Liver (tissue), 9 donors: ENCODE measurements around the gene NOC4L. TPM values are rescaled to one million over a fixed set of nuclear protein-coding genes. Genes with fewer than 3 reads are reported as not detected.

Experiments used
- DNase-seq: peaks from one replicate; pipeline ENCODE4 v3.0.0-alpha.2; 2017; ENCODE audit warnings: low spot score
- H3K27ac ChIP-seq, 2 donors: one replicate each; pipeline ENCODE4 v1.7.0; 2013; ENCODE audit warnings: inconsistent platforms in 2 of 2, low read length in 2 of 2, control low read depth in 1 of 2, low read depth in 1 of 2, mild to moderate bottlenecking in 1 of 2
- H3K27me3 ChIP-seq, 4 donors: one replicate each; pipeline versions ENCODE4 v1.6.1 to v1.7.0; 2013; ENCODE audit warnings: low read length in 3 of 4, inconsistent platforms in 1 of 4, mild to moderate bottlenecking in 1 of 4, moderate library complexity in 1 of 4; ENCODE audit not compliant: control insufficient read depth in 4 of 4, insufficient read depth in 4 of 4
- H3K36me3 ChIP-seq, 4 donors: one replicate each; pipeline versions ENCODE4 v1.6.1 to v1.7.0; 2013; ENCODE audit warnings: low read length in 3 of 4, mild to moderate bottlenecking in 3 of 4, low read depth in 1 of 4, moderate library complexity in 1 of 4; ENCODE audit not compliant: control insufficient read depth in 4 of 4, insufficient read depth in 3 of 4
- H3K4me1 ChIP-seq, 4 donors: one replicate each; pipeline versions ENCODE4 v1.6.1 to v1.7.0; 2013; ENCODE audit warnings: low read length in 3 of 4, mild to moderate bottlenecking in 3 of 4, moderate library complexity in 1 of 4; ENCODE audit not compliant: control insufficient read depth in 4 of 4, insufficient read depth in 4 of 4
- H3K4me3 ChIP-seq, 3 donors: one replicate each; pipeline versions ENCODE4 v1.6.1 to v1.7.0; 2013; ENCODE audit warnings: low read length in 3 of 3, control low read depth in 1 of 3, low read depth in 1 of 3, mild to moderate bottlenecking in 1 of 3
- H3K9ac ChIP-seq, 2 donors: one replicate each; pipeline ENCODE4 v1.7.0; 2013; ENCODE audit warnings: low read length in 2 of 2, mild to moderate bottlenecking in 2 of 2, moderate library complexity in 2 of 2, control low read depth in 1 of 2, low read depth in 1 of 2
- H3K9me3 ChIP-seq, 4 donors: one replicate each; pipeline versions ENCODE4 v1.6.1 to v1.7.0; 2013; ENCODE audit warnings: low read length in 3 of 4; ENCODE audit not compliant: control insufficient read depth in 4 of 4
- FOXA1 ChIP-seq: IDR thresholded peaks from 2 replicates; pipeline ENCODE4 v1.6.1; 2016; ENCODE audit warnings: antibody characterized with exemption
- GABPA ChIP-seq, 2 donors: IDR thresholded peaks in 1 of 2; conservative IDR thresholded peaks in 1 of 2; 2 replicates each; pipeline ENCODE4 v1.6.1; 2016; ENCODE audit warnings: antibody characterized with exemption in 2 of 2, mild to moderate bottlenecking in 1 of 2, moderate library complexity in 1 of 2
- HNF4A ChIP-seq, 2 donors: conservative IDR thresholded peaks; 2 replicates each; pipeline ENCODE4 v1.6.1; 2016; ENCODE audit warnings: antibody characterized with exemption in 2 of 2, mild to moderate bottlenecking in 2 of 2
- HNF4G ChIP-seq: IDR thresholded peaks from 2 replicates; pipeline ENCODE4 v1.6.1; 2016; ENCODE audit warnings: antibody characterized with exemption
- JUND ChIP-seq, 2 donors: IDR thresholded peaks; 2 replicates each; pipeline ENCODE4 v1.6.1; 2016; ENCODE audit warnings: antibody characterized with exemption in 2 of 2
- NR2F2 ChIP-seq: IDR thresholded peaks from 2 replicates; pipeline ENCODE4 v1.6.1; 2016; ENCODE audit warnings: antibody characterized with exemption
- RXRA ChIP-seq, 2 donors: IDR thresholded peaks; 2 replicates each; pipeline ENCODE4 v1.6.1; 2017 to 2018; ENCODE audit warnings: antibody characterized with exemption in 2 of 2, mild to moderate bottlenecking in 1 of 2
- SP1 ChIP-seq: IDR thresholded peaks from 2 replicates; pipeline ENCODE4 v1.6.1; 2018; ENCODE audit warnings: antibody characterized with exemption, mild to moderate bottlenecking
- TAF1 ChIP-seq: conservative IDR thresholded peaks from 2 replicates; pipeline ENCODE4 v1.6.1; 2016; ENCODE audit warnings: antibody characterized with exemption, mild to moderate bottlenecking
- YY1 ChIP-seq: IDR thresholded peaks from 2 replicates; pipeline ENCODE4 v1.6.1; 2016; ENCODE audit warnings: antibody characterized with exemption, mild to moderate bottlenecking
- WGBS: extraction: QIAGEN DNeasy Blood & Tissue Kit; methylation state at CpG from one replicate; pipeline ENCODE4 v1.1.7; 2013; 5-methylcytosine and 5-hydroxymethylcytosine counted together
- polyA plus RNA-seq, 2 donors: library from polyadenylated mRNA; stranded (reverse) in 1 of 2; unstranded in 1 of 2; fragments of 200-250 nt in 1 of 2; fragments of >200 nt in 1 of 2; fragmentation: Nextera tagmentation in 1 of 2; extraction: Ambion mirVana in 1 of 2; gene quantifications; one replicate each; pipeline versions ENCODE4 v1.2.1 to v1.2.3, GENCODE V29; 2013 to 2015
- total RNA-seq, 2 donors: library from RNA; depleted of rRNA; stranded (reverse); fragments of >200 nt; gene quantifications; one replicate each; pipeline ENCODE4 v1.2.3, GENCODE V29; 2014
- TF ChIP-seq, protein P1 (sequence below): IDR thresholded peaks from 2 replicates; pipeline ENCODE4 v1.6.1; 2016; ENCODE audit warnings: antibody characterized with exemption
- TF ChIP-seq, protein P2 (sequence below): fragments of 150-350 bp; IDR thresholded peaks from 2 replicates; pipeline ENCODE4 v1.5.1; 2017; ENCODE audit warnings: improper control_type of control experiment, low read depth, low read length; ENCODE audit not compliant: missing input control
- TF ChIP-seq, protein P3 (sequence below): IDR thresholded peaks from 2 replicates; pipeline ENCODE4 v1.6.1; 2016; ENCODE audit warnings: antibody characterized with exemption
- TF ChIP-seq, protein P4 (sequence below): IDR thresholded peaks from 2 replicates; pipeline ENCODE4 v1.6.1; 2016; ENCODE audit warnings: antibody characterized with exemption
- donor health status: healthy.
- donor health status: healthy.
- donor health status: healthy.
- donor health status: healthy.
- donor health status: healthy.

The NOC4L gene
- total and polyA plus RNA-seq, 4 donors = 6.4 to 11.6 (median 8.4) TPM

DNA sequence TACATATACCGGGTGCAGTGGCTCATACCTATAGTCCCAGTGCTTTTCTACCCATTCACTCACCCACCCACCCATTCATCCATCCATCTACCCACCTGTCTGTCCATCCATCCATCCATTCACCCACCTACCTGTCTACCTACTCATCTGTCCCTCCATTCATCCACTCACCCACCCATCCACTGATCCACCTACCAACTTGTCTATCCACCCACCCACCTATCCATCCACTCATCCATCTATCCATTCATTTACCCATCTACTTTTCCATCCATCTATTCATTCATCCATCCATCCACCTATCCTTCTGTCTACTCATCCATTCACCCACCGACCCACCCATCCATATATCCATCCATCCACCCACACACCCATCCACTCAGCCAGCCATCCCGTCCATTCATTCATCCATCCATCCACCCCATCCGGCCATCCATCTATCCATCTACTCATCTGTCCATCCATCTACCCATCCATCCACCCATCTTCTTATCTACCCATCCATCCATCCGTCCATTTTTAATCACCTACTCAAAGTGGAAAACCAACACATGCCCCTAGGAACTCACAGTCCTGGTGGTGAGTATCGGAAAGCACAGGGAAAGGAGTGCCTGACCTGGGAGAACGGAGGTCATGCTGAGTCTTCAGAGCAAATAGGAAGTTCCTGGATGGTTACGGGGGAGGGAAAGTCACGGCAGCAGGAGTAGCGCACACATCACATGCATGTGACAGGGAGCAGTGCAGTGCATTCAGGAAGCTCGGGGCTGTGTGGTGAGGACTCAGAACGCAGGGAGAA is 20.1 kb upstream of the NOC4L start:
- H3K4me3 ChIP-seq = no peak overlapping the region
- no peak overlapping the region for H3K9ac ChIP-seq
- no peak overlapping the region for H3K27ac ChIP-seq
- no peak for DNase-seq
- TF ChIP-seq JUND (IDR thresholded peaks at IDR 0.05) = no peak
- no peak for TF ChIP-seq FOXA1
- TF ChIP-seq GABPA (IDR thresholded peaks at IDR 0.05 in 1 of 2, conservative IDR thresholded peaks at IDR 0.05 in 1 of 2) = no peak
- no peaks in the 10 kb centered on the region for H3K9me3 ChIP-seq
- no peaks in the 10 kb centered on the region for H3K4me1 ChIP-seq
- H3K27me3 ChIP-seq = no peaks in the 10 kb centered on the region
- H3K36me3 ChIP-seq = peaks cover 8 to 58% (median 27%) of the 10 kb centered on the region in 4 donors
- WGBS = 93% methylated on average over 12 of the region's 12 CpGs

DNA sequence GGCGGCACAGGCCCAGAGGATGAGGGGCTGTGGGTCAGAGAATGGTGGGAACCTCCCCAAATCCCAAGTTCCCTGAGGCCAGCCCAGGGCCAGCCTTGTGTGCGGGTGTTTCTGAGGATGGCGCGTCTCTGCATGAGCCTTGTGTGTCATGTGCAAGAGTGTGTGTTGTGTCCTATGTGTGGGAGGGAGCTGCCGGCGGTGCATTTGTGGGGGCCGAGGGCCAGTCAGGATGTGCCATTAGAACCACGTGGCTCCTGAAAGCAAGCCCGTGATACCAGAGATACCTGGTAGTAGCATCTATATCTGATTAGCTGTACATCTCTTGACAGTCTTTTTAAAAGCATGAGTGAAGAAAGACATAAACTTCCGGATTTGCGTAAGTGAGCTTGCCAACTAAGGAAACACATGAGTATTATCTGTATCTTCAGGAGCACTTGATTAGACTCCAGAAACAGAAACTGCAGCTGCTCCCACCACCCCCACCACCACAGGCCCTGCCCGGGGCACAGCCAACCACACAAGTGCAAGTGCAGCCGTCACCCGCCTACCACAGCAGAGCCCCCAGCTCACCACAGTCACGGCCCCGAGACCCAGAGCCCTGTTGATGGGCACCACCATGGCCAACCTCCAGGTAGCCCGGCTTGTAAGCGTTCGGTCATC is 19.4 kb upstream of the NOC4L start:
- no peak overlapping the region for H3K27ac ChIP-seq
- no peak overlapping the region for H3K4me3 ChIP-seq
- H3K27me3 ChIP-seq = no peaks in the 10 kb centered on the region
- no peaks in the 10 kb centered on the region for H3K9me3 ChIP-seq
- H3K9ac ChIP-seq = no peak overlapping the region
- no peaks in the 10 kb centered on the region for H3K4me1 ChIP-seq
- TF ChIP-seq, protein P1, sequence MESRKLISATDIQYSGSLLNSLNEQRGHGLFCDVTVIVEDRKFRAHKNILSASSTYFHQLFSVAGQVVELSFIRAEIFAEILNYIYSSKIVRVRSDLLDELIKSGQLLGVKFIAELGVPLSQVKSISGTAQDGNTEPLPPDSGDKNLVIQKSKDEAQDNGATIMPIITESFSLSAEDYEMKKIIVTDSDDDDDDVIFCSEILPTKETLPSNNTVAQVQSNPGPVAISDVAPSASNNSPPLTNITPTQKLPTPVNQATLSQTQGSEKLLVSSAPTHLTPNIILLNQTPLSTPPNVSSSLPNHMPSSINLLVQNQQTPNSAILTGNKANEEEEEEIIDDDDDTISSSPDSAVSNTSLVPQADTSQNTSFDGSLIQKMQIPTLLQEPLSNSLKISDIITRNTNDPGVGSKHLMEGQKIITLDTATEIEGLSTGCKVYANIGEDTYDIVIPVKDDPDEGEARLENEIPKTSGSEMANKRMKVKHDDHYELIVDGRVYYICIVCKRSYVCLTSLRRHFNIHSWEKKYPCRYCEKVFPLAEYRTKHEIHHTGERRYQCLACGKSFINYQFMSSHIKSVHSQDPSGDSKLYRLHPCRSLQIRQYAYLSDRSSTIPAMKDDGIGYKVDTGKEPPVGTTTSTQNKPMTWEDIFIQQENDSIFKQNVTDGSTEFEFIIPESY = no peak
- TF ChIP-seq GABPA (IDR thresholded peaks at IDR 0.05 in 1 of 2, conservative IDR thresholded peaks at IDR 0.05 in 1 of 2) (no peak), HNF4A (conservative IDR thresholded peaks at IDR 0.05) (no peak), NR2F2 (no peak), TAF1 (no peak), SP1 (no peak), FOXA1 (no peak), JUND (IDR thresholded peaks at IDR 0.05) (no peak), HNF4G (no peak), RXRA (IDR thresholded peaks at IDR 0.05) (no peak), YY1 (no peak)
- TF ChIP-seq, protein P2, sequence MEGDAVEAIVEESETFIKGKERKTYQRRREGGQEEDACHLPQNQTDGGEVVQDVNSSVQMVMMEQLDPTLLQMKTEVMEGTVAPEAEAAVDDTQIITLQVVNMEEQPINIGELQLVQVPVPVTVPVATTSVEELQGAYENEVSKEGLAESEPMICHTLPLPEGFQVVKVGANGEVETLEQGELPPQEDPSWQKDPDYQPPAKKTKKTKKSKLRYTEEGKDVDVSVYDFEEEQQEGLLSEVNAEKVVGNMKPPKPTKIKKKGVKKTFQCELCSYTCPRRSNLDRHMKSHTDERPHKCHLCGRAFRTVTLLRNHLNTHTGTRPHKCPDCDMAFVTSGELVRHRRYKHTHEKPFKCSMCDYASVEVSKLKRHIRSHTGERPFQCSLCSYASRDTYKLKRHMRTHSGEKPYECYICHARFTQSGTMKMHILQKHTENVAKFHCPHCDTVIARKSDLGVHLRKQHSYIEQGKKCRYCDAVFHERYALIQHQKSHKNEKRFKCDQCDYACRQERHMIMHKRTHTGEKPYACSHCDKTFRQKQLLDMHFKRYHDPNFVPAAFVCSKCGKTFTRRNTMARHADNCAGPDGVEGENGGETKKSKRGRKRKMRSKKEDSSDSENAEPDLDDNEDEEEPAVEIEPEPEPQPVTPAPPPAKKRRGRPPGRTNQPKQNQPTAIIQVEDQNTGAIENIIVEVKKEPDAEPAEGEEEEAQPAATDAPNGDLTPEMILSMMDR = no peak
- TF ChIP-seq, protein P3, sequence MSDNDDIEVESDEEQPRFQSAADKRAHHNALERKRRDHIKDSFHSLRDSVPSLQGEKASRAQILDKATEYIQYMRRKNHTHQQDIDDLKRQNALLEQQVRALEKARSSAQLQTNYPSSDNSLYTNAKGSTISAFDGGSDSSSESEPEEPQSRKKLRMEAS = no peak
- TF ChIP-seq, protein P4, sequence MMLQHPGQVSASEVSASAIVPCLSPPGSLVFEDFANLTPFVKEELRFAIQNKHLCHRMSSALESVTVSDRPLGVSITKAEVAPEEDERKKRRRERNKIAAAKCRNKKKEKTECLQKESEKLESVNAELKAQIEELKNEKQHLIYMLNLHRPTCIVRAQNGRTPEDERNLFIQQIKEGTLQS = no peak
- no peak for DNase-seq
- 89% methylated on average over 19 of the region's 19 CpGs for WGBS
- peaks cover 8 to 58% (median 27%) of the 10 kb centered on the region in 4 donors for H3K36me3 ChIP-seq
